HL-60 (cell line): ENCODE measurements around the gene SACM1L.

Experiments used
- DNase-seq, 2 experiments: peaks; one replicate each; pipeline ENCODE4 v3.0.0-alpha.2; 2010 to 2020; ENCODE audit warnings: low read depth in 1 of 2, low spot score in 1 of 2
- H3K27ac ChIP-seq: fragments of 250-450 bp; sonication (Bioruptor Pico); replicated peaks from 2 replicates; pipeline ENCODE4 v1.5.1; 2020; ENCODE audit warnings: mild to moderate bottlenecking, moderate library complexity
- H3K27me3 ChIP-seq: fragments of 250-450 bp; sonication (Bioruptor Pico); 2 replicates; pipeline ENCODE4 v1.5.1; 2021; ENCODE audit warnings: mild to moderate bottlenecking, moderate library complexity; ENCODE audit not compliant: insufficient read depth, poor library complexity, severe bottlenecking
- H3K4me3 ChIP-seq: replicated peaks from 2 replicates; pipeline ENCODE4 v1.5.1; 2011; ENCODE audit warnings: mild to moderate bottlenecking, control low read depth, low read length; ENCODE audit not compliant: insufficient read depth
- CTCF ChIP-seq: IDR thresholded peaks from one replicate; pipeline ENCODE4 v1.5.1; 2011; ENCODE audit warnings: low read length, control low read depth, inconsistent platforms; ENCODE audit not compliant: insufficient read depth
- GABPA ChIP-seq: IDR thresholded peaks from 2 replicates; pipeline ENCODE4 v1.6.1; 2012; ENCODE audit warnings: low read depth
- POLR2AphosphoS5 ChIP-seq: IDR thresholded peaks from 2 replicates; pipeline ENCODE4 v1.6.1; 2012; ENCODE audit warnings: low read depth
- REST ChIP-seq: IDR thresholded peaks from 2 replicates; pipeline ENCODE4 v1.6.1; 2012; ENCODE audit warnings: low read depth; ENCODE audit not compliant: insufficient replicate concordance
- SPI1 ChIP-seq: IDR thresholded peaks from 2 replicates; pipeline ENCODE4 v1.6.1; 2012; ENCODE audit warnings: low read depth, mild to moderate bottlenecking, borderline replicate concordance

SACM1L gene

DNA sequence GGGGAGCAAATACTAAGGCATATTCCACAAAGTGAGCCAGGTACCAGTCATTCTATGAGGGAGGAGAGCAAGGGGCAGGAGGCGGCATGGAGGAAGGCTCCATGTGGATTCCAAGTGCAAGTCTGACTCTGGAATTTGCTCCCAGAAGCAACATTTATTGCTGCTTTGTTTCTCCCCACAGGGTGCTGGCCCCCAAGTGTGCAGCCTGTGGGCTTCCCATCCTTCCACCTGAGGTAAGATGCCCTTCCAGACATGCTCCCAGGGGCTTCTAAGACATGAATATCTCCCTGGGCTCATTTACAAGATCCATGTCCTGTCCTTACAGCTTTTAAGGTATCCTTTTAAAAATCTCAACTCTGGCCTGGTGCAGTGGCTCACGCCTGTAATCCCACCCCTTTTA lies 15.9 kb upstream of the SACM1L start:
- TF ChIP-seq REST = no peak
- no peak for TF ChIP-seq POLR2AphosphoS5
- DNase-seq = no peak
- no peak overlapping the region for H3K4me3 ChIP-seq
- H3K27ac ChIP-seq = no peak overlapping the region
- H3K27me3 ChIP-seq = no peaks in the 10 kb centered on the region

DNA sequence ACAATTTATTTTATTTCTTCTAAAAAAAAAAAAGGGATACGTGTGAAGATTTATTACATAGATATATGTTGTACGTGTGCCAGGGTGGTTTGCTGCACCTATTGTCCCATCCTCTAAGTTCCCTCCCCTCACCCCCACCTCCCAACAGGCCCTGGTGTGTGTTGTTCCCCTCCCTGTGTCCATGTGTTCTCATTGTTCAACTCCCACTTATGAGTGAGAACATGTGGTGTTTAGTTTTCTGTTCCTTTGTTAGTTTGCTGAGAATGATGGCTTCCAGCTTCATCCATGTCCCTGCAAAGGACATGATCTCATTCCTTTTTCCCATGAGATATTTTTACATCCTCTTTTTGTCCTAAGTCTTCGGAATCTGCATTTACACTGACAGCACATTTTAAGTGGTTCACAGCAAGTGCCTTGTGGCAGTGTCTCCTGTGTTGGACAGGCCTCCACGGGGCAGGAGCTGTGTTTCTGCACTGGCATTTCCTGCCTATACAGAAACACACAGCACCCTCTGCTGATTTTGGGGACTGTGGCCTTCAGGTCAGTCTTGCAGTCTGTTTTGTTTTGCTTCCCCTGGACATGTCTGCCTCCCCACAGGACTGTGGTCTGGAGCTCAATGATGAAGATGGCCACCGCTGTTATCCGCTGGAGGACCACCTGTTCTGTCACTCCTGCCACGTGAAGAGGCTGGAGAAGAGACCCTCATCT lies 12.7 kb upstream of the SACM1L start:
- peak in 1 of 2 experiments; percentile 53 for DNase-seq
- Histone ChIP-seq H3K4me3 (peak overlapping the region; percentile 22), H3K27ac (peak overlapping the region; percentile 81), H3K27me3 (no peaks in the 10 kb centered on the region)
- no peak for TF ChIP-seq SPI1

DNA sequence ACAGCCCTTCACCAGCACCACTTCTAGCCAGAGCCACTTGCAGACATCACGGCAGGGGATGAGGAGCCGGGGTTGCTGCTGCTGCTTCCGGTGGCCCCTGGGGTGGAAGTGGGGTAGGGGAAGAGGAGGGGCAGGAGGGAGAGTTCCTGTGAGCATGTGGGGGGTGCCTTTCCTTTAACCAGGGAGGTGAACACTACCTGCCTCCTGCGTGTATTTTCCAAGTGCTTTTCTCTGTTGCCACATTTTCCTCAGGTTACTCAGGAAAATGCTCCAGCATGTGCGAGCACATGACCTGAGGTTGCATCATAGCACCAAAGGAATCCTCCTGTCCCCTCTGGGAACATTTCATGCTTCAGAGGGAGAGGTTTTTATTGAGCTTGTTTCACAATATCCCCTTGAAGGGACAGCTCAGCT lies 12.2 kb upstream of the SACM1L start:
- peak overlapping the region; percentile 22 for H3K4me3 ChIP-seq
- TF ChIP-seq GABPA (peak; percentile 67), CTCF (no peak), SPI1 (peak; percentile 59; the same call in 1 of the 2 replicates), REST (no peak), POLR2AphosphoS5 (peak; percentile 58; the same call in 1 of the 2 replicates)
- DNase-seq = peak; percentile 65 to 91
- peak overlapping the region; percentile 81 for H3K27ac ChIP-seq
- no peaks in the 10 kb centered on the region for H3K27me3 ChIP-seq

DNA sequence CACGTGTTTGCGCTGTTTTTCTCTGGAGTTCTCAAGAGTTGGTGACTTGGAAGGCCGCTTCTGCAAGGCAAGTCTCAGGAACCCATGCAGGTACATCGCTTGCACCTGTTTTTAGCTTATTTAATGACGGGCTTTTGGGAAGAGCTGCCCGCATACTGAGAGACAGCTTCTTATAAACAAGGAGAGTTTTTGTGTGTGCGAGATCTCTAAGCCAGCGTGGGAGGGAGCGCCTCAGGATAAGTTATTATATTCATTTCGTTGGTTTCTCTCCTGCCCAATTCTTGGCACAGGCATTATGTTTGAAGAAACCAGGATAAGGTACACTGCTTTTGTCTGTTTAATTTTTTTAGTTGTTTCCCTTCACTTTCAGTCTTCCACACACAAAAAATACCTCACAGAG lies 11.4 kb upstream of the SACM1L start:
- H3K27me3 ChIP-seq = no peaks in the 10 kb centered on the region
- H3K4me3 ChIP-seq = no peak overlapping the region
- no peak for DNase-seq
- TF ChIP-seq GABPA (no peak), SPI1 (no peak), REST (no peak), POLR2AphosphoS5 (no peak), CTCF (no peak)
- peak overlapping the region; percentile 81 for H3K27ac ChIP-seq
